GM12878 (cell line): ENCODE results near the gene LMOD3. TPM values are rescaled to one million over a fixed set of nuclear protein-coding genes. Genes with fewer than 3 reads are reported as not detected.

ENCODE experiments used
- HCFC1 ChIP-seq: fragments of 150-350 bp; IDR thresholded peaks from 2 replicates; pipeline ENCODE4 v1.6.1; 2014; ENCODE audit warnings: low read length
- IKZF2 ChIP-seq, 2 experiments: fragments of 450-650 bp; IDR thresholded peaks; 2 replicates each; pipeline ENCODE4 v1.6.1; 2017; ENCODE audit warnings: mild to moderate bottlenecking in 2 of 2, moderate library complexity in 2 of 2
- IRF4 ChIP-seq: IDR thresholded peaks from 2 replicates; pipeline ENCODE4 v1.6.1; 2011; ENCODE audit warnings: low read depth, low read length
- NR2F1 ChIP-seq: fragments of 450-650 bp; conservative IDR thresholded peaks from 2 replicates; pipeline ENCODE4 v1.6.1; 2017; ENCODE audit warnings: mild to moderate bottlenecking
- PAX5 ChIP-seq: IDR thresholded peaks from 2 replicates; pipeline ENCODE4 v1.6.1; 2011; ENCODE audit warnings: low read depth, low read length, borderline replicate concordance
- SMC3 ChIP-seq: IDR thresholded peaks from 2 replicates; pipeline ENCODE4 v1.6.1; 2011; ENCODE audit warnings: low read length, improper control_type of control experiment, borderline replicate concordance
- ZNF24 ChIP-seq: fragments of 450-650 bp; IDR thresholded peaks from 2 replicates; pipeline ENCODE4 v1.6.1; 2017; ENCODE audit warnings: antibody characterized with exemption, mild to moderate bottlenecking
- polyA plus RNA-seq, 11 experiments: library from polyadenylated mRNA; depleted of rRNA in 4 of 11; unstranded in 6 of 11; stranded (reverse) in 5 of 11; fragments of >200 nt; fragmentation: Nextera tagmentation in 4 of 11; fragmentation: Illumina TruSeq in 1 of 11; extraction: Ambion mirVana in 4 of 11; extraction: Trizol in 1 of 11; gene quantifications; 1 replicate in 1 of 11; 2 replicates in 10 of 11; pipeline versions ENCODE4 v1.2.1 to v1.2.3, GENCODE V29; 2011 to 2016; ENCODE audit warnings: inconsistent platforms in 2 of 11, missing spikeins in 2 of 11, low read depth in 1 of 11
- total RNA-seq, 4 experiments: library from RNA; depleted of rRNA in 3 of 4; stranded (reverse); fragments of >200 nt in 3 of 4; fragmentation: Illumina TruSeq in 1 of 4; extraction: Trizol in 1 of 4; gene quantifications; 2 replicates each; pipeline versions ENCODE4 v1.2.1 to v1.2.3, GENCODE V29; 2013 to 2021
- TF ChIP-seq, protein P1 (sequence below): fragments of 450-650 bp; formaldehyde crosslinking; IDR thresholded peaks from 2 replicates; pipeline ENCODE4 v1.4.0; 2020; ENCODE audit warnings: mild to moderate bottlenecking, moderate library complexity
- TF ChIP-seq, protein P2 (sequence below): fragments of 450-650 bp; formaldehyde crosslinking; IDR thresholded peaks from 2 replicates; pipeline ENCODE4 v1.5.0; 2022; ENCODE audit warnings: mild to moderate bottlenecking, missing genetic modification characterization

Gene LMOD3
- total and polyA plus RNA-seq, 10 of the 15 experiments (the other 5 are each of a cell fraction or from before 2014, with no cell fraction given), result 0.04 to 0.20 (median 0.09) TPM; not detected in 1

DNA sequence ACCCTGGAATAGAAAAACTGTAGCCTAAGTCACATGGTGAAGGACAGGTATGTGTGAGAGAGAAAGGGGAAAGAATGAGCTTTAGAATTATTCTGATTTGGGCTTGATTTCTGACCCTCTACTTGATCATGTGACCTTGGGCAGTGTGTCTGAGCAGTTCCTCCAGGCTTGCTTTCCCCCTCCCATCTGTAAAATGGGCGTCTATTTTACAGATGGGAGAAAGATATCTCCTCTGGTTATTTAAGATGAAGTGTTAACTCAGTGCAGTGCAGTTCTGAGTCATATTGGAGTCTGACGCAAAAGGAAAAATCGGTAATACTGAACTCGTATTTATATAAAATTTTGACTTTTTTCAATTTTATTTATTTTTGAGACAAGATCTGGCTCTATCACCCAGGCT, 38.1 kb upstream of the LMOD3 start (continued):
- TF ChIP-seq, protein P1, sequence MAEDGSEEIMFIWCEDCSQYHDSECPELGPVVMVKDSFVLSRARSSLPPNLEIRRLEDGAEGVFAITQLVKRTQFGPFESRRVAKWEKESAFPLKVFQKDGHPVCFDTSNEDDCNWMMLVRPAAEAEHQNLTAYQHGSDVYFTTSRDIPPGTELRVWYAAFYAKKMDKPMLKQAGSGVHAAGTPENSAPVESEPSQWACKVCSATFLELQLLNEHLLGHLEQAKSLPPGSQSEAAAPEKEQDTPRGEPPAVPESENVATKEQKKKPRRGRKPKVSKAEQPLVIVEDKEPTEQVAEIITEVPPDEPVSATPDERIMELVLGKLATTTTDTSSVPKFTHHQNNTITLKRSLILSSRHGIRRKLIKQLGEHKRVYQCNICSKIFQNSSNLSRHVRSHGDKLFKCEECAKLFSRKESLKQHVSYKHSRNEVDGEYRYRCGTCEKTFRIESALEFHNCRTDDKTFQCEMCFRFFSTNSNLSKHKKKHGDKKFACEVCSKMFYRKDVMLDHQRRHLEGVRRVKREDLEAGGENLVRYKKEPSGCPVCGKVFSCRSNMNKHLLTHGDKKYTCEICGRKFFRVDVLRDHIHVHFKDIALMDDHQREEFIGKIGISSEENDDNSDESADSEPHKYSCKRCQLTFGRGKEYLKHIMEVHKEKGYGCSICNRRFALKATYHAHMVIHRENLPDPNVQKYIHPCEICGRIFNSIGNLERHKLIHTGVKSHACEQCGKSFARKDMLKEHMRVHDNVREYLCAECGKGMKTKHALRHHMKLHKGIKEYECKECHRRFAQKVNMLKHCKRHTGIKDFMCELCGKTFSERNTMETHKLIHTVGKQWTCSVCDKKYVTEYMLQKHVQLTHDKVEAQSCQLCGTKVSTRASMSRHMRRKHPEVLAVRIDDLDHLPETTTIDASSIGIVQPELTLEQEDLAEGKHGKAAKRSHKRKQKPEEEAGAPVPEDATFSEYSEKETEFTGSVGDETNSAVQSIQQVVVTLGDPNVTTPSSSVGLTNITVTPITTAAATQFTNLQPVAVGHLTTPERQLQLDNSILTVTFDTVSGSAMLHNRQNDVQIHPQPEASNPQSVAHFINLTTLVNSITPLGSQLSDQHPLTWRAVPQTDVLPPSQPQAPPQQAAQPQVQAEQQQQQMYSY (CRISPR knock-in tag), result no peak
- TF ChIP-seq ZNF24, result no peak
- TF ChIP-seq IKZF2 (IDR thresholded peaks at IDR 0.05), result no peak
- TF ChIP-seq, protein P2, sequence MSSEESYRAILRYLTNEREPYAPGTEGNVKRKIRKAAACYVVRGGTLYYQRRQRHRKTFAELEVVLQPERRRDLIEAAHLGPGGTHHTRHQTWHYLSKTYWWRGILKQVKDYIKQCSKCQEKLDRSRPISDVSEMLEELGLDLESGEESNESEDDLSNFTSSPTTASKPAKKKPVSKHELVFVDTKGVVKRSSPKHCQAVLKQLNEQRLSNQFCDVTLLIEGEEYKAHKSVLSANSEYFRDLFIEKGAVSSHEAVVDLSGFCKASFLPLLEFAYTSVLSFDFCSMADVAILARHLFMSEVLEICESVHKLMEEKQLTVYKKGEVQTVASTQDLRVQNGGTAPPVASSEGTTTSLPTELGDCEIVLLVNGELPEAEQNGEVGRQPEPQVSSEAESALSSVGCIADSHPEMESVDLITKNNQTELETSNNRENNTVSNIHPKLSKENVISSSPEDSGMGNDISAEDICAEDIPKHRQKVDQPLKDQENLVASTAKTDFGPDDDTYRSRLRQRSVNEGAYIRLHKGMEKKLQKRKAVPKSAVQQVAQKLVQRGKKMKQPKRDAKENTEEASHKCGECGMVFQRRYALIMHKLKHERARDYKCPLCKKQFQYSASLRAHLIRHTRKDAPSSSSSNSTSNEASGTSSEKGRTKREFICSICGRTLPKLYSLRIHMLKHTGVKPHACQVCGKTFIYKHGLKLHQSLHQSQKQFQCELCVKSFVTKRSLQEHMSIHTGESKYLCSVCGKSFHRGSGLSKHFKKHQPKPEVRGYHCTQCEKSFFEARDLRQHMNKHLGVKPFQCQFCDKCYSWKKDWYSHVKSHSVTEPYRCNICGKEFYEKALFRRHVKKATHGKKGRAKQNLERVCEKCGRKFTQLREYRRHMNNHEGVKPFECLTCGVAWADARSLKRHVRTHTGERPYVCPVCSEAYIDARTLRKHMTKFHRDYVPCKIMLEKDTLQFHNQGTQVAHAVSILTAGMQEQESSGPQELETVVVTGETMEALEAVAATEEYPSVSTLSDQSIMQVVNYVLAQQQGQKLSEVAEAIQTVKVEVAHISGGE (CRISPR knock-in tag), result no peak
- TF ChIP-seq SMC3, result no peak
- TF ChIP-seq IRF4, result no peak
- no peak for TF ChIP-seq HCFC1
- no peak for TF ChIP-seq PAX5
- TF ChIP-seq NR2F1, result no peak
